Nucleus accumbens (tissue), 56 donors: ENCODE results near the gene MLLT10.

ENCODE experiments used
- DNase-seq, 56 donors: peaks; one replicate each; lab custom pipeline; 2025; lab: John Stamatoyannopoulos, UW

MLLT10 gene

DNA sequence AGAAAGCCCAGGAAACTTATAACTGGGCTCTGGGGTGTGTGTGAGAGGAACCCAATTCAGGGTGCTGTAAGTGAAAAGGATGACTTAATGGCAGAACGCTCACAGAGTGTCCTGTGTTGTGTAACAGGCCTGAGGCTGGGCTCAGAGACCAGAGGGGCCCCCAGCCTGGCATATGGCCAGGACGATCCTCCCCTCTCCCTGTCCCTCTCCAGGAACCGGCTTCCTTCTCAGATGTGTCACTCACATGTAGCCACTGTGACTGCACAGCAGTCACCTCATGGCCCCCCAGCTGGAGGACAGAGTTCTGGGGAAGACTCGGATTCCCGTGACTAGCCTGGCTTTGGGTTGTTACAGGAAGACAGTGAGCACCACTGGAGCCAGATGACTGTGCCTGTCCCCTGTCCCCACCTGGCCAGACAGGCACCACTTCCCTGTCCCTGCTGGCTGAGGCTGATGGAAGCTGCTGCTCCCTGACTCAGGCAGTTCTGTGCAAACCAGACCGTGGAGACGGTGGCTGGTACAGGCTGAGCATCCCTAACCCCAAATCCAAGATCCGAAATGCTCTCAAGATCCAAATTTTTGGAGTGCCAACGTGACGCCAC is 220.5 kb downstream of the MLLT10 start:
- DNase-seq, result no peak

DNA sequence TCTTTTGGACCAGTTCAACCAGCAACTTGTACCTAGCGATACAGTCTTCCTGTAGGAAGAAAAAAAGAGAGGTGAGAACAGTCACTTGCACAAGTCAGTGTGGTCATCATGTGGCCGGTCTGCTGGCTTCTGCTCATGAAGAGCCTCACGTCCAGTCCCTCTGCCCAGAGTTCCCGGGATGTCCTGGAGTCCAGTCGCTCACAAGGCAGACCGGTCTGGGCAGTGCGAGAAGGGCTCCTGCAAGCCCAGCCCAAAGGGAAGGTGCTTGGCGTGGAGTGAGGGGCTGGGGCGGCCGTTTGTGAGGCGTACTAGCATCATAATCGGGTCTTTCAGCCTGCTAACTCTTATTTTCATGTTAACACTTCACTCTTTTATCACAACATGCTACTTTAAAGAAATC is 222.7 kb downstream of the MLLT10 start:
- DNase-seq, result no peak

DNA sequence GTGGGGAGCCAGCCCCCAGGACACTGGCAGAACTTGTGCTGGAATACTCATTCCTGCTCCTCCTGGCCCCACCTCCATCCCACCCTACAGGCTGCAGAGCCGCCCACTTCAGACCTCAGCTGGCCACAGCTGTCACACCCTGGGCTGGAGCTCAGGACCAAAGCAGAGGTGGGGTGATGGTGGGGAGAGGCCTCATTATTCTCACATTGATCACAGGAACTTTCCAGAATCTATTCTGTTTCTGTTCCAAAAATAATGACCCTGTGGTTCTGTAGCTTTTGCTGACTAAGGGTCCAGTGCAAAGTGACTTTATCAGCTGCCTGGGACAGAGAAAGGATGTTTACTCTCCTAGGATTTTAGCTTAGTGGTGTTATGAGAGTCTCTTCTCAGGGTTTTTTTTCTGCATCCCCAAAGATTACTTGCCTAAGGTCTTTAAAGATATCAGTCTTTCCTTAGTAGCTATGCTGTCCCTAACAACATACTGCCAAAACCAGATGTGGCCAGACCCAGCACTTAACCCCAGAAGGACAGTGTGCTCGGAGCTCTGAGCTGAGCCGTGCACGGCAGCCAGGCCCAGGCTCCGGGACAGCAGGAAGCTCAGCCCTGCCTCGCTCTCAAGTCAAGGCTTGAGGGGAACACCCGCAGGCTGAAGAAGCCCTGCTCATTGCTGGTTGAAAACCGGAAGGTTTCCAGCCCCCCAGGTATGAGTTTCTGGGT is 223.3 kb downstream of the MLLT10 start:
- no peak for DNase-seq

DNA sequence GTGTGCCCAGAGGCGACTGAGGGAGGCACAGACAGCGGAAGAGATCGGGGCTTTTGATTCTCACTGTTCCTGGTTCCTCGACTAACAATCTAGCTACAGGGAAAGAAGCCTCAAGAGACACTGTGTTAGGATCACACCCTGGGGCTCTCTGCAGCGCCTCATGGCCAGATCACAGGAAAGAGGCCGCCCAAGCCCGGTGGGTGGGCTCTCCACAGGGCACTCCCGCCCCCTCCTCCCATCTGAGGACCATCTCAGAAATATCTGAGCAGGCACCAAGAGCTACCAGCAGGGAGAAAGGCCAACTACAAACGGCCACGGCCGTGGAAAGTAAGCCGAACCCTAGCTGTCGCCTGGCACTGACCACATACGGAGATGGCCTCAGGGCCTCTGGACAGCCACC is 224.2 kb downstream of the MLLT10 start:
- DNase-seq, result no peak

DNA sequence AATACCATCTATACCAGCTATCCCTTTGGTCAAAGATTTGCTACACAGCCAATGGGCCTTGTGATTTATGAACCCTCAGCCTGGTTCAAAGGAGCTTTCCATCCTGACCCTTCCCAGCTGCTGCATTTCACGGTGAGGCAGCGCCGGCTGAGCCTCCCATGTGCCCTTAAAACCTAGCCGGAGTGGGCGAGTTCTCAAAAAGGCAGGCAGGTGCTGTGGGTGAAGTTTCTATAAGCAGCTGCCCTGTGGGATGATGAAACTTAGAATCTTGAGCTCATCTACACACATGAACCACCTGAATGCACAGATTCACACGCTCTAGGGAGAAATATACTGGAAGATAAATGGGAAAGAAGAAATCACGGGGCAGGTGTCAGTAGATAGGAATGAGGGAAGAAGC is 224.7 kb downstream of the MLLT10 start:
- DNase-seq, result no peak

DNA sequence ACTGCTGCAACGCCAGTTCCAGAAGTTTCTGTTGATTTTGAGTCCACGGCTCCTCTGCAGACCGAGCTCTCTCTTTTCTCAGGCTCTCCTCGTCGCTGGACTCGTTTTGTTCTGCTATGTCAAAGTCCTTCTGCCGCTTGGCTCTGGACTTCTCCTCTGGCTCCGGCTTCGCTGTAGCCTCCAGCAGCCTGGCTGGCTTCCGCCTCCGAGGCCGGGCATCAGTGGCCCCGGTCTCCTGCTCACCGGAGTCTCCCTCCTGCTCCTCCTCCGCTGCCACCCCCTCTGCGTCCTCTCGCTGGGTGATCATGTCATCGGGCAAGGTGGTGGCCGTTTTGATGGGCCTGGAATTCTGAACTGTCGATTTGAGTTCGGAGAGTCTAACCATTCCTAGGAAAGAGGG is 225.2 kb downstream of the MLLT10 start:
- no peak for DNase-seq

DNA sequence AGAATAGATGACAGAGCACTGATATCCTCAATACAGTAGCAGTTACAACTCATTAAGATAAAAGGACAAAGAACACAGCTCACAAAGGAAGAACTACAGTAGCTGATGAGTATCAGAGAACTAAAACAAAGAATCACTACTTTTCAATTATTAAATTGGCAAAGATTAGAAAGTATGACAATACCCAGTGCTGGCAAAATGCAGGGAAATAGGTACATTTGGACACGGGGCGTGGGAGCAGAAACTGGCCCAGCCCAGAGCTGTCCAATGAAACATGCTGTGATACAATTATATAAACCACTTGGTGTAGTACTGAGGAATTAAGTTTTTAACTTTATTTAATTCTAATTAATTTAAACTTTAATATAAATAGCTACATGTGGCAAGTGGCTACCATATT is 226.3 kb downstream of the MLLT10 start:
- no peak for DNase-seq

DNA sequence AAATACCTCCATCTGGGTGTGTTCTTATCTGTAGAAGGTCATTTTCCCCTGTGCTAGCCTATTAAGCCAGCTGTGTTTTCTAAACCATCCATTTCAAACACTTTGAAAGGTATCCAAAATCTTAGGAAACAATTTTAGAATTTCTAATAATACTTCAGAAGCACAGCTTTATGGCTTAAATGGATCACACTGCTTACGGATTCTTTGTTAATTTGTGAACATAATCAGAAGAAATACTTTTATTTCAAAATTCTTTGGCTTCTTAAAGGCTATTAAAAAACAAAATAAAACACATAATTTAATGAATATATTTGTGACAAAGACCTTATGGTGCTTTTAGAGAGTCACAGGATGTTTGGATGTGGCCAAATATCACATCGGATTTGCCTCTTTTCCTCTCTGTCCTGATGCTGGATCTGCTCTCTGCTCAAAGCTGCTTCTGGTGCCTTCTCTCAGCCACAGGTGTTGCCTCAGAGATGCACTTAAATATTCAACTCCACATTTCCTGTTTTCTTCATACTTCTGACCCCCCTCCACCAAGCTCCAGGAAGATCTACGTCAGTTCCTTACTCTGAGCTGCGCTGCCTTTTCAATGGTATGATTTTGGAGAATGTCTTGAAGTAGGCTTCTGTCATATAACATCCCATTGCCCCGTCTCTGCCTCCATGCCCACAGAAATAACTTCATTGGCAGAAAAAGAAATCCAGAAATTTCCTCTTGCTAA is 230.6 kb downstream of the MLLT10 start:
- DNase-seq, result no peak

DNA sequence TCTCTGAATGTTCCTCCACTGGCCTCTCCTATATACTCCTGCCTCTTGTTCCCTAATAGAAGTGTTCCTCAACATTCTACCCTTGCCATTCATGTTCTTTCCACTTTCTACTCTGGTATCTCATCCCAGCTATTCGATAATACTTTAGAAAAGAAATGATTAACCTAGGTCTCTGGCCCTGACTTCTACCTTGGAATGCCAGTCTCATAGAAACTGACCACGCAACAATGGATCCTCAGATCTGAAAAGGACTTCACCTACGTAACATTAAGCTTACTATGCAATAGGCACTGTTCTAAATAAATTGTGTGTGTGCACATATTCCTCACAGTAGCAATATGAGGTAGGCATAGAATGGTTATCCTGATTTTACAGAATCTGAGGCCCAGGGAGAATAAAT is 235.0 kb downstream of the MLLT10 start:
- no peak for DNase-seq

DNA sequence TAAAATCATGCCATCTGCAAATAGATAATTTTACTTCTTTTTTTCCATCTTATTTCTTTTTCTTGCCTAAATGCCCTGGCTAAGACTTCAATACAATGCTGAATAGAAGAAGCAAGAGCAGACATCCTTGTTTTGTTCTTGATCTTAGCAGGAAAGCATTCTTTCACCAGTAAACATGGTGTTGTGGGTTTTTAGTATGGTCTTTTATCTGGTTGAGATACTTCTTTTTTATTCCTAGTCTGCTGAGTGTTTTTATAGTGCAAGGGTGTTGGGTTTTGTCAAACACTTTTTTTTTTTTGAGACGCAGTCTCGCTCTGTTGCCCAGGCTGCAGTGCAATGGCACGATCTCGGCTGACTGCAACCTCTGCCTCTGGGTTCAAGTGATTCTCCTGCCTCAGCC is 237.2 kb downstream of the MLLT10 start:
- DNase-seq, result no peak

DNA sequence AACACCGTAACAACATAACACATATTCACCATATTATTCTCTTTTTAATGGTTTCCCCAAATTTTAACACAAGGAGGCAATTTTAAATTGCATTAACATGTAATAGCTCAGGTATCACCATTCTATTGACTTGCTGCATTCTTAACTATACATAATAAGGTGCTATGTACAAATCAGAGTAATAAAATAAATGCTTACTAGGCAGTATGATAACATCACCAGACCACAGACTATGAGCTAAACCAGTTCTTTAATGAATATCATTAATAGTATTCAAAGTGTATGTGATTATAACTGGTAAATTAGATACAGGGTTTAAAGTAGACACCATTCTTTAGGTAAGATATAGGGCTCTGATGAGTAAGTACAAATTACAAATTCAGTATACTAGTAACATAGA is 242.9 kb downstream of the MLLT10 start:
- no peak for DNase-seq

DNA sequence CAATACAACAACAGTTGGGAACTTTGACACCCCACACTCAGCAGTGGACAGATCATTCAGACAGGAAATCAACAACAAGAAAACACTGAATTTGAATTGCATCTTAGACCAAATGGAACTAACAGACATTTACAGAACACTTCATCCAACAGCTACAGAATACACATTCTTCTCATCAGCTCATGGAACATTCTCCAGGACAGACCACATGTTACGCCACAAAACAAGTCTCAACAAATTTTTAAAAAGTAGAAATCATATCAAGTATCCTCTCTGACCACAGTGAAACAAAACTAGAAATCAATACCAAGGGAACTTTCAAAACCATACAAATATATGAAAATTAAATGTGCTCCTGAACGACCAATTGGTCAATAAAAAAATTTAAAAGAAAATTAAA is 257.2 kb downstream of the MLLT10 start:
- DNase-seq, result no peak
